Measurements from ENCODE around the gene MRPL44. TPM values are rescaled to one million over a fixed set of nuclear protein-coding genes. Genes with fewer than 3 reads are reported as not detected.
A peak's percentile ranks its signal among the peaks of the same experiment; 100 is the strongest.

The MRPL44 gene
- total and polyA plus RNA-seq, 2 of the 13 experiments (the other 11 are each of a cell fraction or from before 2014, with no cell fraction given) = 38.4 to 78.0 TPM

DNA sequence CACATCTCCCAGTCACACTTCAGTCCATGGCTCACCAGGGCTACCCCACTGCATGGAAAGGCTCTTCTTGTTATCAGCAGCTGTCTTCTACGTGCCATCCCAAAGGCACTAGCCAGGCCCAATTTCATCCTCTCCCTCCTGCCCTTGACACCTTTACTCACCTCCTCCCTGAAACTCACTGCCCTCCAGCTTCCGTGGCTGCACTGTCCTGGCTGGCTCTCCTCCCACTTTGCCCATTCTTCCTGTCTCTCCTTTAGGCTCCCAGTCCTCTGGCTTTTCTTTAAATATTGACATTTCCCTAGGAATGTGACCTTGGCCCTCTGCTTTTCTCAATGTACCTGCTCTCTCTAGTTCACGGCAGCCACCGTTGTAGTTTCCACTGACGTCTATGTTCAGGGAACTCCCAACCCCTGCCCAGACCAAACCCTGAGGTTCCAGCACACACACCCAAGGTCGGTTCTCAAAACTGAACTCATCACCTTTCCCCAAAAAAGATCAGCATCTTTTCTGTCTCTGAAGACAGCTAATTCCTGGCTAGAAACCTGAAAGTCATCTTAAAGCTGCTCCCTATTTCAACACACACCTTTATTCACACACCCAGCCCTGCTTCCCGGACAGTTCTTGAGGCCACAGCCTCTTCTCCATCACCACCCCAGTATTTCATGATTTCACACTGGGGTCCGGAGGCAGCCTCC is 48.8 kb upstream of the MRPL44 start (continued):
- peak; percentile 54; the same call in 1 of the 2 replicates for TF ChIP-seq ZBTB26 (CRISPR knock-in tag; IDR thresholded peaks at IDR 0.05; ENCODE audit: borderline replicate concordance)
- peak; percentile 98 for TF ChIP-seq GATAD2A (CRISPR knock-in tag; IDR thresholded peaks at IDR 0.05)
- peak; percentile 80; the same call in 1 of the 2 replicates for TF ChIP-seq ZNF275 (CRISPR knock-in tag; IDR thresholded peaks at IDR 0.05; ENCODE audit: borderline replicate concordance)
- TF ChIP-seq ATF7 (IDR thresholded peaks at IDR 0.05) = 0 out of 2 replicates have a peak, but pooled peaks have one; percentile 17
- peak; percentile 76; the same call in 1 of the 2 replicates for TF ChIP-seq ATF7 (CRISPR knock-in tag; IDR thresholded peaks at IDR 0.05)
- TF ChIP-seq ESRRA (CRISPR knock-in tag; IDR thresholded peaks at IDR 0.05; ENCODE audit: low read depth) = peak; percentile 95
- TF ChIP-seq ZBTB38 (CRISPR knock-in tag; IDR thresholded peaks at IDR 0.05) = no peak; the same call in 1 of the 2 replicates
- TF ChIP-seq RARA (CRISPR knock-in tag; IDR thresholded peaks at IDR 0.05) = peak; percentile 97
- TF ChIP-seq HOXA9 (CRISPR knock-in tag; IDR thresholded peaks at IDR 0.05; ENCODE audit: borderline replicate concordance) = no peak
- TF ChIP-seq NCOR1 (IDR thresholded peaks at IDR 0.05; ENCODE audit: borderline replicate concordance, low read length) = peak; percentile 62; the same call in 1 of the 2 replicates
- TF ChIP-seq, protein P1, sequence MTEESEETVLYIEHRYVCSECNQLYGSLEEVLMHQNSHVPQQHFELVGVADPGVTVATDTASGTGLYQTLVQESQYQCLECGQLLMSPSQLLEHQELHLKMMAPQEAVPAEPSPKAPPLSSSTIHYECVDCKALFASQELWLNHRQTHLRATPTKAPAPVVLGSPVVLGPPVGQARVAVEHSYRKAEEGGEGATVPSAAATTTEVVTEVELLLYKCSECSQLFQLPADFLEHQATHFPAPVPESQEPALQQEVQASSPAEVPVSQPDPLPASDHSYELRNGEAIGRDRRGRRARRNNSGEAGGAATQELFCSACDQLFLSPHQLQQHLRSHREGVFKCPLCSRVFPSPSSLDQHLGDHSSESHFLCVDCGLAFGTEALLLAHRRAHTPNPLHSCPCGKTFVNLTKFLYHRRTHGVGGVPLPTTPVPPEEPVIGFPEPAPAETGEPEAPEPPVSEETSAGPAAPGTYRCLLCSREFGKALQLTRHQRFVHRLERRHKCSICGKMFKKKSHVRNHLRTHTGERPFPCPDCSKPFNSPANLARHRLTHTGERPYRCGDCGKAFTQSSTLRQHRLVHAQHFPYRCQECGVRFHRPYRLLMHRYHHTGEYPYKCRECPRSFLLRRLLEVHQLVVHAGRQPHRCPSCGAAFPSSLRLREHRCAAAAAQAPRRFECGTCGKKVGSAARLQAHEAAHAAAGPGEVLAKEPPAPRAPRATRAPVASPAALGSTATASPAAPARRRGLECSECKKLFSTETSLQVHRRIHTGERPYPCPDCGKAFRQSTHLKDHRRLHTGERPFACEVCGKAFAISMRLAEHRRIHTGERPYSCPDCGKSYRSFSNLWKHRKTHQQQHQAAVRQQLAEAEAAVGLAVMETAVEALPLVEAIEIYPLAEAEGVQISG (CRISPR knock-in tag; IDR thresholded peaks at IDR 0.05) = peak; percentile 75
- TF ChIP-seq, protein P2, sequence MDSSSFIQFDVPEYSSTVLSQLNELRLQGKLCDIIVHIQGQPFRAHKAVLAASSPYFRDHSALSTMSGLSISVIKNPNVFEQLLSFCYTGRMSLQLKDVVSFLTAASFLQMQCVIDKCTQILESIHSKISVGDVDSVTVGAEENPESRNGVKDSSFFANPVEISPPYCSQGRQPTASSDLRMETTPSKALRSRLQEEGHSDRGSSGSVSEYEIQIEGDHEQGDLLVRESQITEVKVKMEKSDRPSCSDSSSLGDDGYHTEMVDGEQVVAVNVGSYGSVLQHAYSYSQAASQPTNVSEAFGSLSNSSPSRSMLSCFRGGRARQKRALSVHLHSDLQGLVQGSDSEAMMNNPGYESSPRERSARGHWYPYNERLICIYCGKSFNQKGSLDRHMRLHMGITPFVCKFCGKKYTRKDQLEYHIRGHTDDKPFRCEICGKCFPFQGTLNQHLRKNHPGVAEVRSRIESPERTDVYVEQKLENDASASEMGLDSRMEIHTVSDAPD (CRISPR knock-in tag; IDR thresholded peaks at IDR 0.05) = peak; percentile 99
- TF ChIP-seq ZFP62 (CRISPR knock-in tag; IDR thresholded peaks at IDR 0.05) = no peak
- TF ChIP-seq, protein P3, sequence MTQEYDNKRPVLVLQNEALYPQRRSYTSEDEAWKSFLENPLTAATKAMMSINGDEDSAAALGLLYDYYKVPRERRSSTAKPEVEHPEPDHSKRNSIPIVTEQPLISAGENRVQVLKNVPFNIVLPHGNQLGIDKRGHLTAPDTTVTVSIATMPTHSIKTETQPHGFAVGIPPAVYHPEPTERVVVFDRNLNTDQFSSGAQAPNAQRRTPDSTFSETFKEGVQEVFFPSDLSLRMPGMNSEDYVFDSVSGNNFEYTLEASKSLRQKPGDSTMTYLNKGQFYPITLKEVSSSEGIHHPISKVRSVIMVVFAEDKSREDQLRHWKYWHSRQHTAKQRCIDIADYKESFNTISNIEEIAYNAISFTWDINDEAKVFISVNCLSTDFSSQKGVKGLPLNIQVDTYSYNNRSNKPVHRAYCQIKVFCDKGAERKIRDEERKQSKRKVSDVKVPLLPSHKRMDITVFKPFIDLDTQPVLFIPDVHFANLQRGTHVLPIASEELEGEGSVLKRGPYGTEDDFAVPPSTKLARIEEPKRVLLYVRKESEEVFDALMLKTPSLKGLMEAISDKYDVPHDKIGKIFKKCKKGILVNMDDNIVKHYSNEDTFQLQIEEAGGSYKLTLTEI (CRISPR knock-in tag; conservative IDR thresholded peaks at IDR 0.05) = no peak
- no peak for TF ChIP-seq JUND (CRISPR knock-in tag; IDR thresholded peaks at IDR 0.05)
- no peak for TF ChIP-seq SMARCC2 (IDR thresholded peaks at IDR 0.05)
- no peak for TF ChIP-seq ZNF83 (CRISPR knock-in tag; IDR thresholded peaks at IDR 0.05; ENCODE audit: borderline replicate concordance)

Measured in HepG2 (cell line).